IMR-90 (cell line): ENCODE data around the gene TACC3.

ENCODE experiments used
- CEBPB ChIP-seq: IDR thresholded peaks from 2 replicates; pipeline ENCODE4 v1.6.1; 2012; ENCODE audit warnings: low read depth, low read length, improper control_type of control experiment
- CTCF ChIP-seq: conservative IDR thresholded peaks from 2 replicates; pipeline ENCODE4 v1.5.1; 2012; ENCODE audit warnings: mild to moderate bottlenecking, low read depth, low read length, improper control_type of control experiment
- MAFK ChIP-seq: IDR thresholded peaks from 2 replicates; pipeline ENCODE4 v1.6.1; 2012; ENCODE audit warnings: low read depth, low read length, improper control_type of control experiment
- MAZ ChIP-seq: IDR thresholded peaks from 2 replicates; pipeline ENCODE4 v1.6.1; 2012; ENCODE audit warnings: low read depth, mild to moderate bottlenecking, low read length, improper control_type of control experiment, moderate library complexity, borderline replicate concordance
- NFE2L2 ChIP-seq: fragments of 150-350 bp; IDR thresholded peaks from 2 replicates; pipeline ENCODE4 v1.6.1; 2016; ENCODE audit warnings: low read depth, mild to moderate bottlenecking, low read length
- POLR2A ChIP-seq: IDR thresholded peaks from 2 replicates; pipeline ENCODE4 v1.6.1; 2012; ENCODE audit warnings: mild to moderate bottlenecking, low read depth, low read length
- RAD21 ChIP-seq: IDR thresholded peaks from 2 replicates; pipeline ENCODE4 v1.6.1; 2012; ENCODE audit warnings: low read length, improper control_type of control experiment
- RFX5 ChIP-seq: IDR thresholded peaks from 2 replicates; pipeline ENCODE4 v1.8.0; 2012; ENCODE audit warnings: low read depth, mild to moderate bottlenecking, low read length, moderate library complexity
- SMC3 ChIP-seq: fragments of 150-350 bp; IDR thresholded peaks from 2 replicates; pipeline ENCODE4 v1.6.1; 2016; ENCODE audit warnings: low read depth, mild to moderate bottlenecking, antibody characterized with exemption, low read length, moderate library complexity
- USF2 ChIP-seq: fragments of 150-350 bp; IDR thresholded peaks from 2 replicates; pipeline ENCODE4 v1.6.1; 2017; ENCODE audit warnings: mild to moderate bottlenecking, antibody characterized with exemption, low read length, low read depth

GRCh38 chr4:1726146-1726934, 5.0 kb downstream of the TACC3 start:
- TF ChIP-seq POLR2A (no peak), CEBPB (no peak), NFE2L2 (no peak), CTCF (peak; percentile 86), RFX5 (no peak), USF2 (no peak), MAZ (no peak), RAD21 (peak; percentile 72), MAFK (no peak), SMC3 (peak; percentile 57)
